ENCODE results near the gene HSH2D. TPM values are rescaled to one million over a fixed set of nuclear protein-coding genes. Genes with fewer than 3 reads are reported as not detected.

HSH2D gene
- total RNA-seq, 2 donors from 2014 or later: 32.7 to 39.3 TPM

DNA sequence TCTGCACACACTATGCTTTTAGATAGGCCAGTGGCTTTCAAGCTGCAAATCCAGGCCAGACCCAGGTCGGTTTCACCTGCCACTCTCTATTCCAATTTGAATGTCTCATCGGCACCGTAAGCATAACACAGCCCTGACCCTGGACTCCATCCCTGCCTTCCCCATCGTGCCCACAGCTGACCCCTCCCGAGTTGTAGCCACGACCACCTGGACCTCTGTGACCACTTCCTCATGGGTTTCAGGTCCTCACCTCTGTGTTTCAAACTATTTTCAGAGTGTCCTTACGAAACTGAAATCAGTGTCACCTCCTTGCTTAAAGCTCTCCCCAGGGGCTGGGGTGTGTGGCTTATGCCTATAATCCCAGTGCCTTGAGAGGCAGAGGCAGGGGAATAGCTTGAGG lies 9.0 kb upstream of the HSH2D start:
- Mint-ChIP-seq H3K9me3 (no peaks in the 10 kb centered on the region), H3K4me3 (no peak overlapping the region), H3K27me3 (no peaks in the 10 kb centered on the region), H3K36me3 (ENCODE audit: low read depth) (peaks cover 53% of the 10 kb centered on the region), H3K4me1 (peaks cover 15% of the 10 kb centered on the region), H3K27ac (no peak overlapping the region)
- no peak for ATAC-seq (replicated peaks)

DNA sequence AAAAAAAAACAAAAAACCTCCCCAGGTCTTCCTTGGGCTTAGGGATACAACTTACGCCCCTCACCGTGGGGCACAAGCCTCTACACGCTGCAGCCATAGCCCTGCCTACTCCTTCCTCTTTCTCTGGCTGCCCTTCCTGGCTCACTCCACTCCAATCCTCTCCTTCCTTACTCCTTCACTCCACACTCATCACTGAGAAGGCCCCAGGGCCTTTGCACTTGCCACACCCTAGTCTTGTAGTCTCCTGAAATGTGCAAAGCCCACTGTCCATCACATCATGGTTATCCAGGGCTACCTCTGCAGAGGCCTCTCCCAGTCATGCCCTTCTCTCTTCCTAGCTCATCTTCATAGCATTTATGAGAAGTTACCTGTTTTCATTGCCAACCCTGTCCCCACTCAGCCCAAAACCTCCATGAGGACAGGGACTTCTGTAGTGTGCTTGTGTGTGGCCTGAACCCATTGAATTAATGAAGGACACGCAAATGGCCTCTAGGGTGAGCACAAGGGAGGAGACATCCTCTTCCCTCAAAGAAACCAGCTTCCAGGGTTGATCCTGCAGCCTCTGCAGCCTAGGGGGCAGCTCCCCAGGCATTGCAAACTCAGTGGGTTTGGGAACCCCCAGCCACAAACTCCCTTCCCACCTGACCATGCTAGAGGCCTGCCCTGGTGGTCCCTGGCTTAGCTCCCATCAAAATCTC lies 7.9 kb upstream of the HSH2D start:
- ATAC-seq (replicated peaks): no peak
- Mint-ChIP-seq H3K36me3 (ENCODE audit: low read depth) (peaks cover 42% of the 10 kb centered on the region), H3K9me3 (no peaks in the 10 kb centered on the region), H3K4me3 (no peak overlapping the region), H3K27me3 (no peaks in the 10 kb centered on the region), H3K27ac (peak overlapping the region; percentile 6), H3K4me1 (peaks cover 20% of the 10 kb centered on the region)

DNA sequence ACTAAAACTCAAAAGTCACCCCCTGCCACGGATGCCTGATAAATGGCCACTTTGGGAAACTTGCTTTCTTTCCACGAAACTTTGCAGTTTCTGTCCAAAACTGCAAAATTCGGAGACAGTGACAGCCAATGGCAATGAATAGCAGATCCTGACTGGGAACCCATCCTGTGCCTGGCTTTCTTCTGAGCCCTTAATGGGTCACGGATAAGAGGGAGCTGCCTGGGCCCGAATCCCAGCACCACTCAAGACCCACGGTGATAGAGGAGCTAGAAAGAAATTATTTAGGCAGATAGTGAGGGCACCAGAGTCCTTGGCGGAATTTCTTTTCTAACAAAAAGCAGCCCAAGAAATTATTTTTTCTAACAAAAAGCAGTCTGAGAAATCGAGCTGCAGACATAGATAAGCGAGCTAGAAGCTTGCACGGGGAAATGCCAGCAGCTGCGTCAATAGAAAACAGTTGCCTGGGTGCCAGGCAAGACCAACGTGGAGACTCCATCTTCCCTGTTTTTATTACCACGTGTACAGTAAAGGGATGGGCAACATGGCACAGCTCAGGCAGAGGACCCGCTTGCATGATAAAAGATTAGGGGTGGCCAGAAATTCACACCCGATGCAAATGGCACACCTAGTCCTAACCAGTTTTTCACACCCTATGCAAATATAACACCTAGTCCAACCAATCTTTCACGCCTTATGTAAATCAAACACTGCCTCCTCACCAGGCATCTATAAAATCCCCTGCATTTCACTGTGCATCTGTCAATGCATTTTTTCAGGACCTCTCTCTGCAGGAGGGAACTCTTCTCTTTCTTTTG lies 7.1 kb upstream of the HSH2D start:
- Mint-ChIP-seq H3K4me1 (peaks cover 16% of the 10 kb centered on the region), H3K9me3 (no peaks in the 10 kb centered on the region), H3K36me3 (ENCODE audit: low read depth) (peaks cover 34% of the 10 kb centered on the region), H3K27ac (no peak overlapping the region), H3K27me3 (no peaks in the 10 kb centered on the region), H3K4me3 (no peak overlapping the region)
- no peak for ATAC-seq (replicated peaks)

DNA sequence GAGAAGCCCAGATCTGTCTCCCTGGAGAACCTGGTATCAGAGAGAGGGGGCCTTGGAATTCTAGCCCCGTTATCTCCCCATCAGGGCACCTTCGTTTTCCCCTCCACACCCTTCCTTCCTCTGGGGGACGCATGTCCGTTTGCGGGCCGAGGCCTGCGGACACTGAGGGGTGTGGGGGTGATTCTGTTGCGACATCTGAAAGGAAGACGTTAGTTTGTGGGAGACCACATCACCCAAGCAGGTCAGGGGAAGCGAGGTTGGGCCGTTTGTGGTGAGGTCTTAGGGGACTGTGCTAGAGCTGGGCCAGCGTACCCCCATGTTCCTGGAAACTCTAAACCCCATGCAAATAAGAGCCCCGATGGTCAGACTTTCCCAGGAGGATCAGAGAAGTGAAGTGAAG lies 3.7 kb upstream of the HSH2D start:
- Mint-ChIP-seq H3K36me3 (ENCODE audit: low read depth) (peaks cover 11% of the 10 kb centered on the region), H3K9me3 (no peaks in the 10 kb centered on the region), H3K4me3 (peak overlapping the region; percentile 44), H3K27ac (peak overlapping the region; percentile 61), H3K4me1 (peaks cover 24% of the 10 kb centered on the region), H3K27me3 (no peaks in the 10 kb centered on the region)
- peak; percentile 7 for ATAC-seq (replicated peaks)

DNA sequence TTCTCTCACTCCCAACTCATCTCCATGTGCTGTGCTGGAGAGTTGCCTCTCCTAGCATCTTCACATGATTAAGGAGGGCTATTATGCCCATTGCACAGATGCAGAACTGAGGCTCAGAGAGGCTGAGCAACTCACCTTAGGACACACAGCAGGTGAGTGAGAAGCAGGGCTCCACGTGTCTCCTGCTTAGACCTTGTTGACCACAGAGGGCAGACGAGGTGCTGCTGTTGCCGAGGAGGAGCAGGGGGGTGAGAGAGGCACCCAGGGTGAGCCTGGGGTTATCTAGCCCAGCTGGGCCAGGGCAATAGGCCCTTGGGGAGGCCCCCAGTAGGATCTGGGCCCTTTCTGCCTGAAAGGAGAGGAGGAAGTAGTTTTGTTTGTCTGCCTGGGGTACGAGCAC lies 2.4 kb upstream of the HSH2D start:
- H3K9me3 Mint-ChIP-seq: no peaks in the 10 kb centered on the region
- H3K4me3 Mint-ChIP-seq: no peak overlapping the region
- H3K27ac Mint-ChIP-seq: peak overlapping the region; percentile 59
- H3K4me1 Mint-ChIP-seq: peaks cover 21% of the 10 kb centered on the region
- H3K36me3 Mint-ChIP-seq (ENCODE audit: low read depth): peaks cover 17% of the 10 kb centered on the region
- no peaks in the 10 kb centered on the region for H3K27me3 Mint-ChIP-seq
- ATAC-seq (replicated peaks): no peak

DNA sequence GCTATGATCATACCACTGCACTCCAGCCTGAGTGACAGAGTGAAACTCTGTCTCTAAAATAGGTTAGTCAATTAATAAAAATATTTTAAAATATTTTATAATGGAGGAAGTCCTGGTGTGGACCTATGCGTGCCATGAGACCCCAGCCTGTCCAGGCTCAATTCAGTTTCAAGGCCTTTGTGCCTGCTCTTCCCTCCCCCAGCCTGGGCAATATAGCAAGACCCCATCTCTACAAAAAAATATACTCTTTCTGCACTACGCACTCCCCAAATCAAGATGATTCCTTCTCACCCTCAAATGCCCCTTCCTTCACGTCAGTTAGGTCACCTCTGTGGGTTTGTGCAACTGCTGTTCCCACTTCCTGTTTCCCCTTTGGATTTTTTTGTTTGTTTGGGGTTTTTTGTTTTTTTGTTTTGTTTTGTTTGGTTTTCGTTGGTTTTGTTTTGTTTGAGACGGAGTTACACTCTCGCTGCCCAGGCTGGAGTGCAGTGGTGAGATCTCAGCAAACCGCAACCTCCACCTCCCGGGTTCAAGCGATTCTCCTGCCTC lies 1.4 kb upstream of the HSH2D start:
- no peak for ATAC-seq (replicated peaks)
- Mint-ChIP-seq H3K4me1 (peaks cover 24% of the 10 kb centered on the region), H3K9me3 (no peaks in the 10 kb centered on the region), H3K27me3 (no peaks in the 10 kb centered on the region), H3K27ac (no peak overlapping the region), H3K36me3 (ENCODE audit: low read depth) (peaks cover 21% of the 10 kb centered on the region), H3K4me3 (peak overlapping the region; percentile 13)

DNA sequence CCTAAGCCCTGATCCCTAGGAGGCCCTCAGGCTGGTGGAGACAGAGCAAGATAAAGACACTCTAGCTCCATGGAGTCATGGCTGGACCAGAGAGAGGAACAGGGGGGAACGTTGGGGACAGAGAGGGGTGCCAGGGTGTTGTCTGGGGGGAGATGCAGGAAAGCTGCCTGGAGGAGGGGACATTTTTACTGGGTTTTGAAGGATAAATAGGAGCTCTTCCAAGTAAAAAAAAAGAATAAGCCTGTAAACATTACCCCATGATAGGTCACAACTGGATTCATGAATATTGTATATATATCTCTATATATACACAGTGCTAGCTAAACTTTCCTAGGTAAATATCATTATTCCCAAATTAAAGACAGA lies 714 bp downstream of the HSH2D start:
- Mint-ChIP-seq H3K4me3 (peak overlapping the region; percentile 99), H3K9me3 (no peaks in the 10 kb centered on the region), H3K36me3 (ENCODE audit: low read depth) (peaks cover 29% of the 10 kb centered on the region), H3K4me1 (peaks cover 24% of the 10 kb centered on the region), H3K27ac (peak overlapping the region; percentile 97), H3K27me3 (no peaks in the 10 kb centered on the region)
- ATAC-seq (replicated peaks): peak; percentile 14

DNA sequence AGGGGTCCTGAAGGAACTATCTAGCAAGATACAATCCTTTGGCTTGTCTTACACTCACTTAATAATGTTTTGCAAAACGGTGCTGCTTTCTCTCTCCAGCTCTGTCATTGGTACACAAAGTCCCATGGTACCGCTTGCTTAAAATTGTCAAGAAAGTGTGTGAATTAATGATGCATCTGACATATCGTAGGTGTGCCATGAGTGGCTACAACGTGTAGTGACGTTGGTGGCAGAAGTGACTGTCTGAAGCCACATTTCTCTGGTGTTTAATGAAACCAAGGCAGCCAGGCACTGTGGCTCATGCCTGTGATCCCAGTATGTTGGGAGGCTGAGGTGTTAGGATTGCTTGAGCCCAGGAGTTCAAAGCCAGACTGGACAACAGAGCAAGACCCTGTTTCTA lies 2.6 kb downstream of the HSH2D start:
- Mint-ChIP-seq H3K27me3 (no peaks in the 10 kb centered on the region), H3K4me1 (peaks cover 18% of the 10 kb centered on the region), H3K27ac (no peak overlapping the region), H3K4me3 (peak overlapping the region; percentile 99), H3K36me3 (ENCODE audit: low read depth) (peaks cover 48% of the 10 kb centered on the region), H3K9me3 (no peaks in the 10 kb centered on the region)
- ATAC-seq (replicated peaks): no peak

DNA sequence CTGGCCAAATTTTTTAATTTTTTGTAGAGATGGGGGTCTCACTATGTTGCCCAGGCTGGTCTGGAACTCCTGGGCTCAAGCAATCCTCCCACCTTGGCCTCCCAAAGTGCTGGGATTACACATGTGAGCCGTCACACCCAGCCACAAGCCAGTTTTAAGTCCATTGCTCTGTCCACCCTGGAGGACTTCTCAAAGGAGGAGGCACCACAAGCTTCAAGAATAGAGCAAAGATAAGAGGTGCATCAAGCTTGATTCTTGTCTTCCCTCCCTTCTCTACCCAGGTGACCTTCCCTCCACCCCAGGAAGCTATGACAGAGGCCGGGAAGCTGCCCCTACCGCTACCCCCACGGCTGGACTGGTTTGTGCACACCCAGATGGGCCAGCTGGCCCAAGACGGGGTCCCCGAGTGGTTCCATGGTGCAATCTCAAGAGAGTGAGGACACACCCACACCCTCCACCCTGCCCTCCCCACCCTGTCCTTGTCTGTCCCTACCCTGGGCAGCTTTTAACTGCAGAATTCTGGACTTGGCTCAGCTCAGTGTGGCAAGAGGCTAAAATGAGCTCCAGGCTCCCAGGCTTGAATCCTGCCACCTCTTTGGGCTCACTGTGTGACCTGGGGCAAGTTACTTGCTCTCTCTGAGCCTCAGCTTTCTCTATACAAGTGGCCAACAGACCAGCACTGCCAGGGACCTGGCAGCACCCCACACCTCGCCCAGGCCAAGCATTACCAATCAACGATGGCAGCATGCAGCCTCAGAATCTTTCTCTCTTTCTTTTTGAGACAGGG lies 5.2 kb downstream of the HSH2D start:
- Mint-ChIP-seq H3K4me1 (peaks cover 10% of the 10 kb centered on the region), H3K4me3 (no peak overlapping the region), H3K27ac (no peak overlapping the region)

DNA sequence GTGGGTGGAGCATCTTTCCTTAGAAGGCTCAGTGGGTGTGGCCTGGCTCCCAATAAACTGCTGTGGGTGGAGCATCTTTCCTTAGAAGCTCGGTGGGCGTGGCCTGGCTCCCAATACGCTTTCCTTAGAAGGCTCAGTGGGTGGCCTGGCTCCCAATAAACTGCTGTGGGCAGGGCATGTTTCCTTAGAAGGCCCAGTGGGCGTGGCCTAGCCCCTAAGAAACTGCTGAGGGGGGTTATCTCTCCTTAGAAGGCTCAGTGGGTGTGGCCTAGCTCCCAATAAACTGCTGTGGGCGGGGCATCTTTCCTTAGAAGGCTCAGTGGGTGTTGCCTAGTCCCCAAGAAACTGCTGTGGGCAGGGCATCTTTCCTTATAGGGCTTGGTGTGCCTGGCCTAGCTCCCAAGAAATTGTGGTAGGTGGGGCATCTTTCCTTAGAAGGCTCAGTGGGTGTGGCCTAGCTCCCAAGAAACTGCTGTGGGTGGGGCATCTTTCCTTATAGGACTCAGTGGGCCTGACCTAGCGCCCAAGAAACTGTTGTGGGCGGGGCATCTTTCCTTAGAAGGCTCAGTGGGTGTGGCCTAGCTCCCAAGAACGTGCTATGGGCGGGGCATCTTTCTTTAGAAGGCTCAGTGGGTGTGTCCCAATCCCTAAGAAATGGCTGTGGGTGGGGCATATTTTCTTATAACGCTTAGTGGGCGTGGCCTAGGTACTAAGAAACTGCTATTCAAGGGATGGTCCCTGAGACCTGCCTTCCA lies 10.3 kb downstream of the HSH2D start:
- no peaks in the 10 kb centered on the region for H3K27me3 Mint-ChIP-seq
- H3K4me1 Mint-ChIP-seq: peaks cover 8% of the 10 kb centered on the region
- no peak overlapping the region for H3K27ac Mint-ChIP-seq
- no peaks in the 10 kb centered on the region for H3K9me3 Mint-ChIP-seq
- peak; percentile 24 for ATAC-seq (replicated peaks)
- peaks cover 93% of the 10 kb centered on the region for H3K36me3 Mint-ChIP-seq (ENCODE audit: low read depth)
- no peak overlapping the region for H3K4me3 Mint-ChIP-seq

More for the DNA sequence above, 5.2 kb downstream of the HSH2D start:
- Mint-ChIP-seq H3K27me3 (no peaks in the 10 kb centered on the region), H3K9me3 (no peaks in the 10 kb centered on the region), H3K36me3 (ENCODE audit: low read depth) (peaks cover 71% of the 10 kb centered on the region)
- no peak for ATAC-seq (replicated peaks)

DNA sequence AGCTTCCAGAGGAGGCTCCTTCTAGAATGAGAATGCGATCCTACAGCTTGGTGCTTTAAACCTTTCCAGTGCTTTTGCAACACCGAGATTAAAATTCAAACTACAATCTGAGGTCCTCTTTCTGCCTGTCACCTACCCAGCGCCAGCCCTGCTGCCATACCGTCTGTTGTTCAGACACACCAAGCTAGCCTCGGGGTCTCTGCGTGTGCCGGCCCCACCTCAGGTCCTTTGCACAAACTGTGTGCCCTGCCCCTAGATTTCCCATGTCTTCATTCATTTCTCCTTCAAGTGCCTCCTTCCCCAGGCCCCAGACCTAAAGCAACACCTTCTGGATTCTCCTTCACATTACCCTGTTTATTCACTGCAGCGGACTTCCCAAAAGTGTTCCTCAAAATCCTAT lies 11.1 kb downstream of the HSH2D start:
- no peak for ATAC-seq (replicated peaks)
- Mint-ChIP-seq H3K4me1 (peaks cover 8% of the 10 kb centered on the region), H3K27me3 (no peaks in the 10 kb centered on the region), H3K4me3 (no peak overlapping the region), H3K27ac (peak overlapping the region; percentile 31), H3K9me3 (no peaks in the 10 kb centered on the region), H3K36me3 (ENCODE audit: low read depth) (peaks cover 85% of the 10 kb centered on the region)

DNA sequence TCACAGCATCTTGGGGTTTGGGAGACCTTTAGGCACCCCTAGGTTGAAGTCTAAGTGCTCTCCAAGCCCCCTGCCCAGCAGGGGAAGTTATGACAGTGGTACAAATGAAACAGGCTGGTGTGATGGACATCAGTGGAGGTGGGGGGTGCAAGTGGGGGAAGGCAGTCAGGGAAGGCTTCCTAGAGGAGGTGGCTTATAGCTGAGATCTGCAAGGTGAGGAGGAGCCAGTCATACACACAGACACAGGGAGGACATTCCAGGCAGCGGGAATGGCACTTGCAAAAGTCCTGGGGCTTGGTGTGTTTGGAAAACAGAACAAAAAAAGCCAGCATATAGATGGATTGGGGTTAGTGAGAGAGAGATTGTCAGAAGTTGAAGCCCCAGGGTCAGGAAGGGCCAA lies 11.6 kb downstream of the HSH2D start:
- Mint-ChIP-seq H3K27ac (peak overlapping the region; percentile 31), H3K36me3 (ENCODE audit: low read depth) (peaks cover 80% of the 10 kb centered on the region), H3K4me1 (peaks cover 8% of the 10 kb centered on the region), H3K9me3 (no peaks in the 10 kb centered on the region), H3K27me3 (no peaks in the 10 kb centered on the region), H3K4me3 (no peak overlapping the region)
- no peak for ATAC-seq (replicated peaks)

DNA sequence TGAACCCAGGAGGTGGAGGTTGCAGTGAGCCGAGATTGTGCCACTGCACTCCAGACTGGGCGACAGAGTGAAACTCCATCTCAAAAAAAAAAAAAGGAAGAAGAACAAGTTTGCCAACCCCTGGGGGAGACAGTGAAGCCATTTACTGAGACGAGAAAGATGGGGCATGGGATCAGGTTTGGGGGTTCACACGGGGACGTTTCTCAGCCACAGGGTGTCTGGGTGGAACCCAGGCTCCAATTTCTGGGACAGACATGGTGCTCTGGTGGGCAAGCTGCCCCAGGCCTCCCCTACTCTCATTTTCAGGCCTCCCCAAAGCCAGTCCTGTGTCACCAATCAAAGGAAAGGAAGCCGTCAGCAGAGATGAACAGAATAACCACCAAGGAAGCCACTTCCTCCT lies 13.4 kb downstream of the HSH2D start:
- ATAC-seq (replicated peaks): no peak
- Mint-ChIP-seq H3K27me3 (no peaks in the 10 kb centered on the region), H3K4me3 (no peak overlapping the region), H3K27ac (no peak overlapping the region), H3K9me3 (no peaks in the 10 kb centered on the region), H3K4me1 (peaks cover 25% of the 10 kb centered on the region), H3K36me3 (ENCODE audit: low read depth) (peaks cover 62% of the 10 kb centered on the region)

DNA sequence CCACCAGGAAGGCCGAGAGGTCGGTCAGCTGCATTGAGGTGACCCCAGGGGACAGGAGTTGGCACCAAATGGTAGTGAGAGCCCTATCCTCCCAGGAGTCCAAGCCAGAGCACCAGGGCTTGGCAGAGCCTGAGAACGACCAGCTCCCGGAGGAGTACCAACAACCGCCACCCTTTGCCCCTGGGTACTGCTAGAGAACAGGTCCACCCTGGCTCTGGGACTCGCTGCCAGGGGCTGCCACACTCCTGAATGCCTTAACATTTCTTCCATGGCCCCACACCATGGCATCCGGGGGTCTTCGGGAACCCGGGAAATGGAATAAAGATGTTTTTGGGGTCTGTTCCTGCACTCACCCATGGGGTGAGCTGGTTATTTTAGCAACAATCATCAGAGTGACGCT lies 14.1 kb downstream of the HSH2D start:
- Mint-ChIP-seq H3K4me1 (peaks cover 25% of the 10 kb centered on the region), H3K27me3 (no peaks in the 10 kb centered on the region), H3K4me3 (no peak overlapping the region), H3K9me3 (no peaks in the 10 kb centered on the region), H3K36me3 (ENCODE audit: low read depth) (peaks cover 55% of the 10 kb centered on the region), H3K27ac (no peak overlapping the region)
- ATAC-seq (replicated peaks): no peak
